Measurements from ENCODE around the gene TMBIM1.

Gene TMBIM1

DNA sequence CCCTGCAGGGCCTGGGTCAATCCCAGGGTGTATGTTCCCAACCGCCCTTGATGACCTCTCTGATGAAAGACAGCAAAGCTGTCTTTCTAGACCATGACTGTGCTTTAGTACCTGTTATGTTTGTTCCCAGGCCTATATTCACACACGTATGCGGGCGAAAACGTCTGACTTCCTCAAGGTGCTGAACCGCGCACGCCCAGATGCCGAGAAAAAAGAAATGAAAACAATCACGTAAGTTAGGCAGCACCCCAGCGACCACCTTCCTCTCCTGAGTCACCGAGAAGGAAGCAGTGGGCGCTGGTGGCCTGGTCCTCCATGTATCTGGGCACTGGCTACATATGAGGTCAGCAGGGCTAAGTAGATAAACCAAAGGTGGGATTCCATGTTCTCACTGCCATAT lies 42.6 kb downstream of the TMBIM1 start:
- H3K79me2 ChIP-seq (ENCODE audit: insufficient read depth, low read length) = no peaks in the 10 kb centered on the region
- no peaks in the 10 kb centered on the region for H3K9me2 ChIP-seq (ENCODE audit: low read depth, low read length)
- no peak overlapping the region for H2AFZ ChIP-seq (ENCODE audit: low read length)
- H3K9ac ChIP-seq (ENCODE audit: low read length) = no peak overlapping the region
- H3K4me2 ChIP-seq (ENCODE audit: low read length) = no peak overlapping the region
- no peaks in the 10 kb centered on the region for H4K20me1 ChIP-seq (ENCODE audit: insufficient read depth, low read length)
- TF ChIP-seq, protein P1, sequence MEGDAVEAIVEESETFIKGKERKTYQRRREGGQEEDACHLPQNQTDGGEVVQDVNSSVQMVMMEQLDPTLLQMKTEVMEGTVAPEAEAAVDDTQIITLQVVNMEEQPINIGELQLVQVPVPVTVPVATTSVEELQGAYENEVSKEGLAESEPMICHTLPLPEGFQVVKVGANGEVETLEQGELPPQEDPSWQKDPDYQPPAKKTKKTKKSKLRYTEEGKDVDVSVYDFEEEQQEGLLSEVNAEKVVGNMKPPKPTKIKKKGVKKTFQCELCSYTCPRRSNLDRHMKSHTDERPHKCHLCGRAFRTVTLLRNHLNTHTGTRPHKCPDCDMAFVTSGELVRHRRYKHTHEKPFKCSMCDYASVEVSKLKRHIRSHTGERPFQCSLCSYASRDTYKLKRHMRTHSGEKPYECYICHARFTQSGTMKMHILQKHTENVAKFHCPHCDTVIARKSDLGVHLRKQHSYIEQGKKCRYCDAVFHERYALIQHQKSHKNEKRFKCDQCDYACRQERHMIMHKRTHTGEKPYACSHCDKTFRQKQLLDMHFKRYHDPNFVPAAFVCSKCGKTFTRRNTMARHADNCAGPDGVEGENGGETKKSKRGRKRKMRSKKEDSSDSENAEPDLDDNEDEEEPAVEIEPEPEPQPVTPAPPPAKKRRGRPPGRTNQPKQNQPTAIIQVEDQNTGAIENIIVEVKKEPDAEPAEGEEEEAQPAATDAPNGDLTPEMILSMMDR (IDR thresholded peaks at IDR 0.05; ENCODE audit: low read length) = no peak
- TF ChIP-seq EZH2 (IDR thresholded peaks at IDR 0.05; ENCODE audit: borderline replicate concordance, low read length) = no peak
- no peak overlapping the region for H3K4me3 ChIP-seq (ENCODE audit: low read depth, low read length, poor library complexity, severe bottlenecking)
- H3F3A ChIP-seq (ENCODE audit: insufficient read depth, low read length) = 0 out of 2 replicates have a peak, but pooled peaks cover 11% of the 10 kb centered on the region
- peaks cover 100% of the 10 kb centered on the region for H3K36me3 ChIP-seq (ENCODE audit: insufficient read depth, low read length)
- H3K27ac ChIP-seq (ENCODE audit: low read depth, low read length, poor library complexity, severe bottlenecking) = no peak overlapping the region
- H3K27me3 ChIP-seq (ENCODE audit: insufficient read depth, low read length) = no peaks in the 10 kb centered on the region
- no peaks in the 10 kb centered on the region for H3K9me3 ChIP-seq (ENCODE audit: low read length)
- no peaks in the 10 kb centered on the region for H3K4me1 ChIP-seq (ENCODE audit: insufficient read depth, low read length, severe bottlenecking)

DNA sequence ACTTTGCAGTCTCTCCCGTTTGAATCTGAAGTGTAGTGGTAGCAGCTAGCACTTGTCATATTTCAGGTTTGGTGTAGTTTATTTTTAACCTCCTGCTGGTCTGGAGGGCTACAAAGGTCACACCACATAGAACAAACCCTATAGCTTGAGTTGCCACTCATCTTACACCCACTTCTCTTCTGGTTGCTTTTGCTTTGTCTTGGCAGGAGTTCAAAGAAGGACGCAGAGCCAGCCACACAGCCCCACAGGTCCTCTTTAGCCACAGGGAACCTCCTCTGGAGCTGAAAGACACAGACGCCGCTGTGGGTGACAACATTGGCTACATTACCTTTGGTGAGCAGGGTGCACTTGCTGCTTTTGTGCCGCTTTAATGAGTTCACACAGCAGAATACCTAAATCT lies 47.1 kb downstream of the TMBIM1 start:
- Histone ChIP-seq H3K9me3 (ENCODE audit: low read length) (no peaks in the 10 kb centered on the region), H3K4me2 (ENCODE audit: low read length) (no peak overlapping the region), H3K27ac (ENCODE audit: low read depth, low read length, poor library complexity, severe bottlenecking) (no peak overlapping the region), H3K9ac (ENCODE audit: low read length) (no peak overlapping the region), H3K9me2 (ENCODE audit: low read depth, low read length) (no peaks in the 10 kb centered on the region), H2AFZ (ENCODE audit: low read length) (no peak overlapping the region), H3K27me3 (ENCODE audit: insufficient read depth, low read length) (no peaks in the 10 kb centered on the region), H3K79me2 (ENCODE audit: insufficient read depth, low read length) (no peaks in the 10 kb centered on the region), H4K20me1 (ENCODE audit: insufficient read depth, low read length) (no peaks in the 10 kb centered on the region), H3K4me3 (ENCODE audit: low read depth, low read length, poor library complexity, severe bottlenecking) (no peak overlapping the region), H3F3A (ENCODE audit: insufficient read depth, low read length) (no peaks in the 10 kb centered on the region), H3K4me1 (ENCODE audit: insufficient read depth, low read length, severe bottlenecking) (no peaks in the 10 kb centered on the region), H3K36me3 (ENCODE audit: insufficient read depth, low read length) (peaks cover 98% of the 10 kb centered on the region)
- TF ChIP-seq EZH2 (IDR thresholded peaks at IDR 0.05; ENCODE audit: borderline replicate concordance, low read length) = no peak
- TF ChIP-seq, protein P1 (IDR thresholded peaks at IDR 0.05; ENCODE audit: low read length) = no peak

DNA sequence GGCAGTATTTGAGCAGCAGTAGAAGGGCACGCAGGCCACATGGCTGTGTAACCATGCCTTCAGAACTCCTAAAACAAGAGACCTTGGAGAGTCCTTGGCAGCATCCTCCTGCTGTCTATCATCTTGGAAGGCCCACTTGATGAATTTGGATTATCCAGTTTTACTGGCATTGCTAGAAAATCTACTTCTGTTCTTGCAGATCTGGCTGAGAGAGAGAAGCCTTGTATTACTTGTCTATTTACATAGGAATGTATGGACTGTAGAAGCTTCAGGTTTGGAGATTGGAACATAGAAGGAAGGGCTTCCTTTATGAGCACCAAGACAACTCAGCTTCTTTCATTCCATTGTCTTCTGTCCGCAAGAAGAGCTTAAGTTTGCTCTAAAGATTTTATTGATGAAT lies 47.6 kb downstream of the TMBIM1 start:
- H3K27me3 ChIP-seq (ENCODE audit: insufficient read depth, low read length) = no peaks in the 10 kb centered on the region
- no peaks in the 10 kb centered on the region for H4K20me1 ChIP-seq (ENCODE audit: insufficient read depth, low read length)
- no peaks in the 10 kb centered on the region for H3K9me3 ChIP-seq (ENCODE audit: low read length)
- H3F3A ChIP-seq (ENCODE audit: insufficient read depth, low read length) = no peaks in the 10 kb centered on the region
- H3K27ac ChIP-seq (ENCODE audit: low read depth, low read length, poor library complexity, severe bottlenecking) = no peak overlapping the region
- TF ChIP-seq EZH2 (IDR thresholded peaks at IDR 0.05; ENCODE audit: borderline replicate concordance, low read length) = no peak
- TF ChIP-seq, protein P1 (IDR thresholded peaks at IDR 0.05; ENCODE audit: low read length) = no peak
- no peak overlapping the region for H3K4me2 ChIP-seq (ENCODE audit: low read length)
- H3K36me3 ChIP-seq (ENCODE audit: insufficient read depth, low read length) = peaks cover 98% of the 10 kb centered on the region
- H3K9me2 ChIP-seq (ENCODE audit: low read depth, low read length) = no peaks in the 10 kb centered on the region
- H3K4me1 ChIP-seq (ENCODE audit: insufficient read depth, low read length, severe bottlenecking) = no peaks in the 10 kb centered on the region
- H3K79me2 ChIP-seq (ENCODE audit: insufficient read depth, low read length) = no peaks in the 10 kb centered on the region
- no peak overlapping the region for H3K9ac ChIP-seq (ENCODE audit: low read length)
- H3K4me3 ChIP-seq (ENCODE audit: low read depth, low read length, poor library complexity, severe bottlenecking) = no peak overlapping the region
- H2AFZ ChIP-seq (ENCODE audit: low read length) = no peak overlapping the region
